ENCODE data around the gene SRA1.

Gene SRA1

GRCh38 chr5:140509898-140510297 lies 47.4 kb downstream of the SRA1 start:
- H3K36me3 Mint-ChIP-seq: peaks cover 22 to 26% of the 10 kb centered on the region in 2 donors
- no peak overlapping the region for H3K4me3 Mint-ChIP-seq
- no peaks in the 10 kb centered on the region for H3K27me3 Mint-ChIP-seq
- H3K9me3 Mint-ChIP-seq: no peaks in the 10 kb centered on the region
- H3K27ac Mint-ChIP-seq: no peak overlapping the region
- ATAC-seq (replicated peaks) (no peak), DNase-seq (no peak)
- H3K4me1 Mint-ChIP-seq: no peaks in the 10 kb centered on the region

GRCh38 chr5:140502834-140503233 lies 54.4 kb downstream of the SRA1 start:
- ATAC-seq (replicated peaks): no peak
- H3K27ac Mint-ChIP-seq: no peak overlapping the region
- H3K9me3 Mint-ChIP-seq: no peaks in the 10 kb centered on the region
- no peak for DNase-seq
- H3K4me3 Mint-ChIP-seq: no peak overlapping the region
- H3K36me3 Mint-ChIP-seq: peaks cover 2 to 15% of the 10 kb centered on the region in 2 donors
- no peaks in the 10 kb centered on the region for H3K4me1 Mint-ChIP-seq
- no peaks in the 10 kb centered on the region for H3K27me3 Mint-ChIP-seq
